ENCODE measurements around the gene NAV2. TPM values are rescaled to one million over a fixed set of nuclear protein-coding genes. Genes with fewer than 3 reads are reported as not detected.

NAV2 gene
- total RNA-seq, 1 donor from 2014 or later, result 9.6 TPM

GRCh38 chr11:19739872-19740271 is 27.2 kb downstream of the NAV2 start:
- peak; percentile 49 for TF ChIP-seq CTCF (IDR thresholded peaks at IDR 0.05)
- TF ChIP-seq EZH2phosphoT487 (IDR thresholded peaks at IDR 0.05), result no peak
- H3K9me3 ChIP-seq (ENCODE audit: low read depth), result no peaks in the 10 kb centered on the region
- H3K4me3 Mint-ChIP-seq, result no peak overlapping the region
- H3K4me1 ChIP-seq, result peaks cover 16% of the 10 kb centered on the region
- peak; percentile 66 for DNase-seq (ENCODE audit: low spot score)
- H3K36me3 Mint-ChIP-seq, result peaks cover under 1% of the 10 kb centered on the region
- H3K9me3 Mint-ChIP-seq, result no peaks in the 10 kb centered on the region
- H3K4me2 ChIP-seq, result peak overlapping the region; percentile 10
- H3K9ac ChIP-seq, result no peak overlapping the region
- H3K27me3 ChIP-seq, result no peaks in the 10 kb centered on the region
- peak overlapping the region; percentile 70 for H2AFZ ChIP-seq (replicated peaks)
- H3K27ac ChIP-seq, result no peak overlapping the region
- H3K36me3 ChIP-seq, result no peaks in the 10 kb centered on the region
- no peaks in the 10 kb centered on the region for H3K79me2 ChIP-seq (ENCODE audit: low read depth)
- H3K4me1 Mint-ChIP-seq, result peaks cover 52% of the 10 kb centered on the region
- H3F3A ChIP-seq (ENCODE audit: low read depth), result peaks cover 8% of the 10 kb centered on the region
- H3K4me3 ChIP-seq, result no peak overlapping the region
- H3K27me3 Mint-ChIP-seq (ENCODE audit: insufficient read depth, low read depth), result peaks cover 7% of the 10 kb centered on the region
- peak overlapping the region; percentile 67 for H3K27ac Mint-ChIP-seq
- H4K20me1 ChIP-seq (ENCODE audit: low read depth), result no peaks in the 10 kb centered on the region

GRCh38 chr11:19740586-19740985 is 27.9 kb downstream of the NAV2 start:
- no peak overlapping the region for H2AFZ ChIP-seq (replicated peaks)
- no peak overlapping the region for H3K27ac Mint-ChIP-seq
- no peak overlapping the region for H3K4me3 Mint-ChIP-seq
- no peaks in the 10 kb centered on the region for H3K27me3 ChIP-seq
- H3K4me1 Mint-ChIP-seq, result peaks cover 47% of the 10 kb centered on the region
- H3K4me1 ChIP-seq, result peaks cover 16% of the 10 kb centered on the region
- H3K9me3 Mint-ChIP-seq, result peaks cover 2% of the 10 kb centered on the region
- H3K4me2 ChIP-seq, result no peak overlapping the region
- no peaks in the 10 kb centered on the region for H4K20me1 ChIP-seq (ENCODE audit: low read depth)
- H3F3A ChIP-seq (ENCODE audit: low read depth), result peaks cover 8% of the 10 kb centered on the region
- no peak overlapping the region for H3K9ac ChIP-seq
- no peaks in the 10 kb centered on the region for H3K79me2 ChIP-seq (ENCODE audit: low read depth)
- H3K36me3 Mint-ChIP-seq, result peaks cover 5% of the 10 kb centered on the region
- no peak for DNase-seq (ENCODE audit: low spot score)
- no peaks in the 10 kb centered on the region for H3K9me3 ChIP-seq (ENCODE audit: low read depth)
- no peak overlapping the region for H3K27ac ChIP-seq
- TF ChIP-seq EZH2phosphoT487 (IDR thresholded peaks at IDR 0.05) (no peak), CTCF (IDR thresholded peaks at IDR 0.05) (no peak), EZH2 (IDR thresholded peaks at IDR 0.05) (no peak)
- H3K27me3 Mint-ChIP-seq (ENCODE audit: insufficient read depth, low read depth), result peaks cover 5% of the 10 kb centered on the region
- H3K4me3 ChIP-seq, result no peak overlapping the region
- H3K36me3 ChIP-seq, result no peaks in the 10 kb centered on the region

GRCh38 chr11:19742588-19743292 is 30.1 kb downstream of the NAV2 start:
- H3K9ac ChIP-seq, result no peak overlapping the region
- Mint-ChIP-seq H3K27ac (no peak overlapping the region), H3K27me3 (ENCODE audit: insufficient read depth, low read depth) (no peaks in the 10 kb centered on the region), H3K4me3 (no peak overlapping the region), H3K9me3 (peaks cover 2% of the 10 kb centered on the region), H3K4me1 (peaks cover 29% of the 10 kb centered on the region), H3K36me3 (peaks cover 7% of the 10 kb centered on the region)
- H3K27me3 ChIP-seq, result no peaks in the 10 kb centered on the region
- H2AFZ ChIP-seq (replicated peaks), result no peak overlapping the region
- no peaks in the 10 kb centered on the region for H4K20me1 ChIP-seq (ENCODE audit: low read depth)
- no peak overlapping the region for H3K4me2 ChIP-seq
- no peaks in the 10 kb centered on the region for H3K79me2 ChIP-seq (ENCODE audit: low read depth)
- H3K4me1 ChIP-seq, result peaks cover 16% of the 10 kb centered on the region
- H3K36me3 ChIP-seq, result no peaks in the 10 kb centered on the region
- peak; percentile 83 for DNase-seq (ENCODE audit: low spot score)
- no peak overlapping the region for H3K4me3 ChIP-seq
- TF ChIP-seq CTCF (IDR thresholded peaks at IDR 0.05), result peak; percentile 91
- no peak for TF ChIP-seq EZH2phosphoT487 (IDR thresholded peaks at IDR 0.05)
- no peak for TF ChIP-seq EZH2 (IDR thresholded peaks at IDR 0.05)
- no peaks in the 10 kb centered on the region for H3K9me3 ChIP-seq (ENCODE audit: low read depth)
- peaks cover 8% of the 10 kb centered on the region for H3F3A ChIP-seq (ENCODE audit: low read depth)
- H3K27ac ChIP-seq, result no peak overlapping the region

Data from neural progenitor cell (in vitro differentiated cells).